Stimulated activated CD8-positive, alpha-beta memory T cell treated with anti-CD3 and anti-CD28 coated beads, Interleukin-4, amount 100 ng/mL, for 48 hours (primary cell): ENCODE results near the gene UAP1L1.

ENCODE experiments used
- DNase-seq: peaks from one replicate; pipeline ENCODE4 v3.0.0-alpha.2; 2020

UAP1L1 gene

DNA sequence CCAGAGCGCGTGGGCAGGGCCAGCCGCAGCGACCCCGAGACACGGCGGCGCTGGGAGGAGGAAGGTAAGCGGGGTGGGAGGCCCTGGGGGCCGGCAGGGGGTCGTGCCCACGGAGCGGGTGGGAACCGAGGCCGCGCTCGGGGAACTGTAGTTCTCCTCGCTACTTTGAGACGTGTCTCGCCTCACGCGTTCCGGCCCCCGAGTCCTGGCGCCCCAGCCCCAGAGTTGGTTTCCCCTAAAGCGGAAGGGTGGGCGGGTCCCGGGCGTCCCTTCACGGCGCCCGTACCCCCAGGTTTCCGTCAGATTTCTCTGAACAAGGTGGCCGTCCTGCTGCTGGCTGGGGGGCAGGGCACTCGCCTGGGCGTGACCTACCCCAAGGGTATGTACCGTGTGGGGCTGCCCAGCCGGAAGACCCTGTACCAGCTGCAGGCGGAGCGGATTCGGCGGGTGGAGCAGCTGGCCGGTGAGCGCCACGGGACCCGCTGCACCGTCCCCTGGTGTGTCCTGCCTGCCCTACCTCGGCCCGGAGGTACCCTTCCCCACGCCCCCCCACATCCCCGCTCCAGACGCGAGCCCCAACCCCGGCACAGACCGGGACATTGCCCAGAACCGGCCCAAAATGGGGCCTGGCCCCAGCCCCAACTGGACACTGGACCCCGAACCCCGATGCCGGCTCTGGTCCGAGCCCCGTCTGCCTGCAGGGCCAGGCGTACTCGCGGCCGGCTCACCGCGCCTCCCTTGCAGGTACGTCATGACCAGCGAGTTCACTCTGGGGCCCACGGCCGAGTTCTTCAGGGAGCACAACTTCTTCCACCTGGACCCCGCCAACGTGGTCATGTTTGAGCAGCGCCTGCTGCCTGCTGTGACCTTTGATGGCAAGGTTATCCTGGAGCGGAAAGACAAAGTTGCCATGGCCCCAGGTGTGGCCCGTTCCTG lies 709 bp downstream of the UAP1L1 start:
- peak; percentile 65 for DNase-seq

DNA sequence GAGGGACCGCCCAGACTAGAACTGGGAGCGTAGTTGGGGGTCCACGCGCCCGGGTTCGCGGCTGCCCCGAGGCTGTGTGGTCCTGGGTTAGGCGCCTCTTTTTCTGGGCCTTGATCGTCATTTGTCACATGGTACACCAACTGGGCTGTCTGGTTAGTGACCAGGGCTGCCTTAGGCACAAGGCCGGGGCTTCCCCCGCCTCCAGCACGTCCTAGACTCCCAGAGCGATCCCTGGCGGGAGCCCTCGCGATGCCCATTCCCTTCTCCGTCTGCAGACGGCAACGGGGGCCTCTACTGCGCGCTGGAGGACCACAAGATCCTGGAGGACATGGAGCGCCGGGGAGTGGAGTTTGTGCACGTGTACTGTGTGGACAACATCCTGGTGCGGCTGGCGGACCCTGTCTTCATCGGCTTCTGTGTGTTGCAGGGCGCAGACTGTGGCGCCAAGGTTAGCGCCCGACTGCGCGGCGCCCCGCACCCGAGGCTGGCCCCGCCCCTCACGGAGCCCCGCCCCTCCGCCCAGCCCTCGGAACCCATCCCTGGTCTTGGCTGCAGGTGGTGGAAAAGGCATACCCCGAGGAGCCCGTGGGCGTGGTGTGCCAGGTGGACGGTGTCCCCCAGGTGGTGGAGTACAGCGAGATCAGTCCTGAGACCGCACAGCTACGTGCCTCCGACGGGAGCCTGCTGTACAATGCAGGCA lies 1.5 kb downstream of the UAP1L1 start:
- no peak for DNase-seq

DNA sequence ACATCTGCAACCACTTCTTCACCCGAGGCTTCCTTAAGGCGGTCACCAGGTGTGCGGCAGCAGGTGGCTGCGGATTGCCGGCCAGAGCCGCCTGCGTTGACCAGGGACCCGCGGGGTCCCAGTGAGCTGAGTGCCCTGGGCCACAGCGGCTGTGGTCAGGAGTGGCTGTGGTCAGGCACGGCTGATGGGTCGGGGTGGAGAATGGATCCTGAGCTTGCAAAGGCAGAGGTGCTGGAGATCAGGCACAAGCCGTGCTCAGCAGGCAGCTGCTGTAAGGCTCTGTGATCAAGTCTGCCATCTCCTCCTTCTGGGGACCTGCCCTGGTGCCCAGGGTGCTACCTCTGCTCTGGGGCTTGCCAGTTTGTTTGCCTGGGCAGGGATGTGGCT lies 2.1 kb downstream of the UAP1L1 start:
- DNase-seq, result no peak

DNA sequence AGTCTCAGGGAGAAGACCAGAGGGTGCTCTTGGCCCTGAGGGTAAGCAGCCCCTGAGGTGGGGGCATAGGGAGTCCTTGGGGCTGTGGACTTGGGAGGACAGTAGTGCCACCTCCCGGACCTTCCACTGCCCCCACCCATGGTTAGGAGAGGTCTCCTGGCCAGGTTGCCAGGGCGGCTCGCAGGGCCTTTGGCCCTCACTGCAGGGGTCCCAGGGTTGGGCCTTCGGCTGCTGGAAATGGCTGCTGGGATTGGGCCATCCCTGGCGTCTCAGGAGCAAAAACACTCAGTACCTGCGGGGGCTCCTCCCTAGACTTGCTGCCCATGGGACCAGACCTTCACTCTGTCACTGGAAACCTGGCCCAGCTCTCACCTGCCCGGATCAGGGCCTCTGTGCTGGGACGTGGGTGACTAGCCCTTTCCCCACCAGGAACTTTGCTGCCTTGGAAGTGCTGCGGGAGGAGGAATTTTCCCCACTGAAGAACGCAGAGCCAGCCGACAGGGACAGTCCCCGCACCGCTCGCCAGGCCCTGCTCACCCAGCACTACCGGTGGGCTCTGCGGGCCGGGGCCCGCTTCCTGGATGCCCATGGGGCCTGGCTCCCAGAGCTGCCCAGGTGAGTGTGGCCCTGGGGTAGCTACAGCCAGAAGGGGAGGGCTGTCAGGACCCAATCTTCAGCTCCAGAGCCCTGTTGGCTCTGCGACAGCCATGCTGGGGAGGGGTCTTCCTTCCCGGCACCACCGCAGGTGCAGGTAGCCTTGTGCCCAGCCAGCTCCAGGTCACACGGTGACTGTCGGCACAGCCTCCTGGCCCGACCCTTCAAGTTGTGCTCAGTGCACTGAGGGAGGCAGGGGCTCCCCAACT lies 3.2 kb downstream of the UAP1L1 start:
- no peak for DNase-seq

DNA sequence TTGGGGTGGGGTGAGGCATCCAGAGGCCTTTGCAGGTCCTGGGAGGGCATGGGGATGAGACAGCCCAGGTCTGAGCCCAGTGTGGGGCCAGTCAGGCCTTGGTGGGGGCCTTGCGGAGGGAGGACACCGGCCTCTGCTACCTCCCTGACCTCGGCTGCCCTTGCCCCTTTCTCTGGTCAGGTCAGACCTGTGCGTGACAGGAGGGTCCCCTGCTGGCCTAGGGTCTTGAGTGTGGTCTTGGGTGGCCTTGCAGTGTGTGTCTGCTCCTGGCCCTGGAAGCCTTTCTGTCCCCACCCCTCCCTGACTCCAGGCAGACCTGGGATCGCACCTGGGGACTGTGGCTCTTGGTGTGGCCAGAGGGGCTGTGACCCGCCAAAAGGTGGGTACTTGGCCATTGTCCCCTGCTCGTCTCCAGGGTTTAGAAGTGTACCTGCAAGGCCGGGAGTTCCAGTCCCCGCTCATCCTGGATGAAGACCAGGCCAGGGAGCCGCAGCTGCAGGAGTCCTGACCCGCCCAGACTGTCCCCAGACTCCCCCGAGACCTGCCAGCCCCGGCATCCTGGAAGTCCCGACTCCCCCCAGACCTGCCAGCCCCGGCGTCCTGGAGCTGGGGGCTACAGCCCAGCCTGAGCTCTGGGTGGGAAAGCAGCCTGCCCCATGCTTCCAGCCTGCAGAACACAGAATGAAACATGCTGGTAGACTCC lies 5.1 kb downstream of the UAP1L1 start:
- DNase-seq, result no peak

DNA sequence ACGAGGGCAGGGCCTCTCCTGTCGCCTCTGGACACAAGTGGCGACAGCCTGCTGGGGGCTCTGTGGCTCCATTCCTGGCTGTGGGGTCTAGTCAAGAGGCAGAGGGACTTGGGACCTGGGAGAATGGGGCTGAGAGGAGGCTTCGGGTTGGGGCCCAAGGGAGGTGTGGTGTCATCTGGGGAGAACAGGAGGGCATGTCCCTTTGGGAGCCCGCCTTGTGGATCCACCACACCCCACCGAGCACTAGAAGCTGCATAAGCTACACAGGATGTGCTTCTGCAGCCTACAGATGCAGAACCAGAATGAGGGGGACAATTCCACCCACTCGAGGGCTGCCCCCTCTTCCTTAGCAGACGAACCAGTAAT lies 5.6 kb downstream of the UAP1L1 start:
- DNase-seq, result no peak

DNA sequence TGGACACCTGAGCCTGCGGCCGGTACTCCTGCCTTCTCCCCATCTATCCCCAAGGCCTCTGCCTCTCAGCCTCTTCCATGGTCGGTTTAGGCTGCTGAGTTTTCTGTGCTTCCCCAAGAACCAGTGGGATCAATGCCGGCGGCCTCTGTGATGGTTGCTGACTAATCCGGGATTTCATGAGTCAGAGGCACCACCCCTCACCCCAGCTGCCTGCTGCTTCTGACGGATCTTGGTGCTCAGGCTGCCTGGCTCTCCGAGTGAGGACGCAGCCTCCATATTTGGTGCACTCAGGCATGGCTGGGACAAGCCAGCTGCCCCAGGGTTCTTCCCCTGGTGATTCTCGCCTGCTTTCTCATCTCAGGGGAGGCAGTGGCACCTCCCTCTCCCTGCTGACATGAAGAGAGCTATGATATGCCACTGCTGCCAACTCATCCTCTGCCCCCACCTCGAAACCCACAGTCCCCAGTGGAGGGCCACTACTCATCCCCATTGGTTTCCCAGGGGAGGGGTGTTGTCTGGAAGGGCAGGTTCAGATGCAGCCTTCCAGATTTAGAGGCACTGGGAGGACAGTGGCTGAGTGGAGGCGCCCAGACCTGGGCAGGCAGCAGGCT lies 6.2 kb downstream of the UAP1L1 start:
- peak; percentile 55 for DNase-seq

DNA sequence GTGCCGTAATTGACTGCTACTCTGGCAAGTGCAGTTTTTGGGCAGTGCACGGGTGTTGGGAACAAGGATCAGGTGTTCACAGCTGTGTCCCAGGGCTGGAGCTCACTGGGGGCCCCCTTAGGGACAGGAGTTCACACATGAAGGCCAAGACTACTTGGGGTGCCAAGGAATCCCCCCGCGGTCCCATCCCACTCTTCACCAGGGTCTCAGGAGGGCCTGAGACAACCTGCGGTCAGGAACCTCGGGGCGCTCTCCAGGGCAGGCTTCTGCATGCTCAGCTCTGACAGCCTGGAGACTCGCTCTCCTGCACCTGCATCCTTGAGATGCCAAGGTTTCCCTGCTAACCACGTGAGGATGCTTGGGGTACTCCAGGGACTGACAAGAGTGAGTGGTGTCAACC lies 7.2 kb downstream of the UAP1L1 start:
- no peak for DNase-seq

DNA sequence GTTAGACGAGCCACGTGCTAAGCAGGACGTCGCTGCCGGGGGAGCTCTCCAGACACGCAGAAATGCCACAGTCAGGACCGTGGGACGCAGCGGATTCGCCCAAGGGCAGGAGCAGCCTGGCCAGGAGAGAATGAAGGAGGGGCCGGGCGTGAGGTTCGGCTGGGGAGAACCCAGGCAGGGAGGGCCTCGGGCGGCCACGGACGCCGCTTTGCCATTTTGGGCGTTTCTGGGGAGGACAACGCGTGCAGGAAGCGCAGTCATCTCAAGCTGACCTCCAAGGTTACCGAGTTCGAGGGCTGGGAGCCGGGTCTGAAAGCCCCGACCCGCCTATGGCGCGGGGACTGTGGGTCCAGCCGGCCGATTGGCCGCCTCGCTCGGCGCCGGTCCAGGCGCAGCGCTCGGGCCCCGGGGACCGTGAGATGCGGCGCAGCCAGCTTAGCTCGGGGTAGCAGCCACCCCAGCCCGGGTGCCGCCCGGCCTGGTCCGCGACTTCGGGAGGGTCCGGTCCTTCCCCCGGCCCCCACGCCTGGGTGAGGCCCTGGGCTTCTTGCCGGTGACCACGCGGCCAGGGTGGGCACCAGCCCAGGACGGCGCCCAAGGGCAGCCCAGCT lies 8.7 kb downstream of the UAP1L1 start:
- peak; percentile 64 for DNase-seq

DNA sequence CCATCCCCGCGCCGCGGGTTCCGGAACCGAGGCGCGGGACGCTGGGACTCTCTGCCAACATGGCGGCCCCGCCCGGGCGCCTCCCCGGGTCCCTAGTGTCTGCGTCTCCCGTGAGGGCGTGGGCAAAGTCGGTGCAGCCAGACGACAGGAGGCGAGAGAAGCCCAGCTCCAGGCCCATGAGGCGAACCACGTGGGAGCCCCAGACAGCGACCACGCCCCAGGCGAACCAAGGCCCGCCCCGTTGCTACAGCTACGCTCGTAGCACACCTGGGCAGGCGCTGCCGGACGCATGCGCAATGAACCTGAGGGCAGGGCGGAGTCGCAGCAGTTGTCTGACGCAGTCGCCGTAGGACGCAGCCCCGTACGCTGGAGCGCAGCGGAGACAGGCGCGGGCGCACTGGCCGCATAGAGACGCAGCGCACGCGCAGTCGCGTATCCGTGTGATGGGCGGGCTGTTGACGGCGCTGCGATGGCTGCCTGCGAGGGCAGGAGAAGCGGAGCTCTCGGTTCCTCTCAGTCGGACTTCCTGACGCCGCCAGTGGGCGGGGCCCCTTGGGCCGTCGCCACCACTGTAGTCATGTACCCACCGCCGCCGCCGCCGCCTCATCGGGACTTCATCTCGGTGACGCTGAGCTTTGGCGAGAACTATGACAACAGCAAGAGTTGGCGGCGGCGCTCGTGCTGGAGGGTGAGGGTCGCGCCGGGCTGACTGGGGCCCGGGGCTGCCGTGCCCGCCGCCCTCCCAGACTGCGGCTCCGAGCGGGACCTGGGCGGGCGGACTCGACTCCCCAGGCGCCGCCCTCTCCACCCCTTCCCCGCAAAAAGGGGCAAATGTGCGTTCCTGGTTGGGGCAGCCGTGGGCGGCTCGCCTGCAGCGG lies 9.5 kb downstream of the UAP1L1 start, which contains the start of gene MAN1B1:
Gene MAN1B1 (plus strand): TSS at position 455 of the 878 bp plus-strand sequence. CDS start 15 bp downstream, at position 470.
- DNase-seq, result peak; percentile 99

DNA sequence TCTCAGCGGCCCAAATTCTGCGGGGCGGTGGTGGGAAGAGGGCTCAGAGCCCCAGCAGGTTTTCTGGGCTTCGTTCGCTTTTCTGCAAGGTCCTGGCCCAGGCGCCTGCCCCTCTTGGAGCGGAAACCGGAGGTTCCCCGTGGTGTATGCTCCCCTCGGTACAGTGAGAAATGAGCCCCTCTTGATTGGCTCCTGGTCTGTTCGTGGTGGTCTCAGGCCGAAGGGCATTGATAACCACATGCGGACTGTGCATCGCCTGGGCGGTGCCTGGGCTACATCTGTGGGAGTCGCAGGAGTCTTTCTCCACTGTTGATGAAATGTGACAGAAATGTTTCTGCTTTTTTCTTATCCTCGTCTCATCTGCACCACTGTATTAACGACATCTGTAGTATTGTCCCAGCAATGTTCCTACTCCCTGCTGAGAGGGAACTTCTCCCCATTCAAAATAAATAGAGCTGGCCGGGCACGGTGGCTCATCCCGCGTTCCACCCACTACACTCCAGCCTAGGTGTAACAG lies 10.2 kb downstream of the UAP1L1 start:
- DNase-seq, result peak; percentile 60

DNA sequence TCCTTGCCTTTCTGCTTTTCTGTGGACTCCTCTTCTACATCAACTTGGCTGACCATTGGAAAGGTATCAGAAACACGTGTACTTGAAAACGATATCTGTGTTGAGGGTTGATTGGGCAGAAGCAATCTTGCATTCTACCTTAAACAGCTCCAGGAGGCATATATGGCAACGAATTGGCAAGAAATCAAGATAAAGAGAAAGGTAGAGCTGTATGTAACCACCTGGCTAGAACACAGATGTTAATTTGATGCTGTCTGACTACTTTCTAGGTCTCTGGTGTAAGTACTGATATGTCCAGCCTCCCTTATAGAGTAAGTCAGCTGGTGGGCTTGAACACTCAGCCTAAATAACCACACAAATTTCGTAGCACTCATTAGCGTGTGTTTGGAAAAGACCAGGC lies 10.8 kb downstream of the UAP1L1 start:
- DNase-seq, result no peak

DNA sequence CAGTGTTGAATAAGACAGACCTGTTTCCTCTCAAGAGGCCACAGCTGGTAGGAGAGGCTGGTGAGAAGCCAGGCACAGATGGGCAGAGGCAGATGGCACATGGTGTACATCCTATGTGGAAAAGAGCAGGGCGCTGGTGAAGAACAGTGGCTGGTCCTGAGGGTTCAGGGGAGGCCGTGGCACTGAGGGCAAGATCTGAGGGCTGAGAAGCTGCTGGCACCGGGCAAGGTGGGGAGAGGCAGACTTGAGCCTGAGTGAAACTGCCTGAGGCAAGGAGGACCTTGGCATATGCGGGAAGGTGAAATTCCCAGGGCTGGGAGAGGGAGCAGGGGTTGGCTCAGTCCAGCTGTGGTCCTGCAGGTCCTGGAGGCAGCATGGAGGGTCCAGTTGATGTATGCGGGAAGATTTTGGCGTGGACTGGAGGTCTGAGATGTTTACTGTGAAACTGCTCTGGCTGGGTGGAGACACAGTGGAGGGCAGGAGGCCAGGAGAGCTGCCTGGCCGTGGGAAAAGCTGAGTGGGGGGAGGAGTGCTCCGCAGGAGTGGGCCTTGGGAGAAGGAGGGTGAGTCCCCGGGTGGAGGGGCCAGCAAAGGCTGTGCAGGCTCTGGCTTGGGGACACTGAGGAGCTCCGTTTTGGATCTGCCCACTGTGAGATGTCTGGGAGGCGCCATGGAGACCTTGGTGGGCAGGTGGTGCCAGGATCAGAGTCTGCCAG lies 12.1 kb downstream of the UAP1L1 start:
- no peak for DNase-seq

DNA sequence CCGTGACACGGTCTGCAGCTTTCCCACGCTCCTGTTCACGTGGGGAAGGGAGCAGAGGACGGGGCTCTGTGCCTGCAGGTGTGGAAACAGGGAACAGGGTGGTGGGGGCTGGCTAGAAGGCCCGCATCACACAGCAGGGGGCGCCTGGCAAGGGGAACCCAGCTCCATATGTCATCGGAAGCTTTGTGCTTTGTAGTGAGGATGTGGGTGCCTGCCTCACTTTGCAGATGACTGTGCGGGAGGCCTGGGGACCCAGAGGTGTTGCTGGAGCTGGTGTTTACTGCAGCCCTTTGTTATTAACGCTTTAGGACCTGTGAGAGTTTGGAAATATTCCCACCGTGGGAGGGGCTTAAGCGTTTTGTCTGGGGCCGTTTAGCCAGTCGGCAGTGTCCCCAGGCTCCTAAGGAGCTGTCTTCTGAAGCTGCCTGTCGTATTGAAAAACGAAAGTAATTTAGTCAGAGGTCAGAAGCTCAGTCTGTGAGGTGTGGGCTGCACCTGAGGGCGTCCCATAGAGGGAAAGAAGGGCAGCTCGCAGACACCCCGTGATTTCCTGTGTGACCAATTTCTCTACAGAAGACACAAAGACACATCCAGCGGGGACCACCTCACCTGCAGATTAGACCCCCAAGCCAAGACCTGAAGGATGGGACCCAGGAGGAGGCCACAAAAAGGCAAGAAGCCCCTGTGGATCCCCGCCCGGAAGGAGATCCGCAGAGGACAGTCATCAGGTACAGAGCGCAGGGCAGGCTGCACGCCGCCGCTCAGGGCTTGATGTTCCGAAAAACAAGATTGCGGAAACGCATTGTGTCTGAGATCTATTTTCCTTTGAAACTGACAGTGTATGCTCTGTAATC lies 18.6 kb downstream of the UAP1L1 start:
- DNase-seq, result peak; percentile 88

DNA sequence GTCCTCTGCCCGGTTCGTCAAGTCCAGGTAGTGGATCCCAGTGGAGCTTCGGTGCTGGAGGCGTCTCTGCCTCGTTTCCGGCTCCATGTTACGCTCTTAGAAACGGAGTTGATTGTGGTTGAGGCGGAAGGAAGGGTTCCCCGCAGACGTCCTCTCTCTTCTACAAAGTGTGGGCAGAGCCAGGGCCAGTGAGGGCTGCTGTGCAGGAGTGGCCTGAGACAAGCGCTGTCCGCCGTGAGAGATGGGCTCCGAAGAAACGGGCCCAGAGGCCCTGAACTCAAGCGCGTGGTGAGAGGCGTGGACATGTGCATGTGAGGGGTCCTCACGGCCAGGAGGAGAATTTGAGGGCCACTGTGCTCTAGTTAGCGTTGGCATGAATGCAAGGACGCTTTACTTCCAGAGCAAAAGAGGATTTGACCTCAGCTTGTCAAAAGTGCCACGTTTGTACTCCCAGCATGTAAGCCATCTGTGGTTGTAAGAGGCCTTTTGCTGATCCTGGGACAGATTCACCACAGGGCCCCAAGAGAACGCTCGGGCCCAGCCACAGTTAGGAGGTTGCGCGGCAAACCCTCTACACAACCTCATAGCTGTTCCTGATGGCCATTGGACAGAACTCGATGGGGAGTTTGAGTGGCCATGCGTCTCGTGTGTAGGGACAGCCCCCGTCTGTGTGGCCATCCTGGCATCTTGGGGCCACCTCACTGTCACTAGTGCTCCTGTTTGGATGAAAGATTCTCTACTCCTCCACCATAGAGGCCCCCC lies 19.6 kb downstream of the UAP1L1 start:
- no peak for DNase-seq

DNA sequence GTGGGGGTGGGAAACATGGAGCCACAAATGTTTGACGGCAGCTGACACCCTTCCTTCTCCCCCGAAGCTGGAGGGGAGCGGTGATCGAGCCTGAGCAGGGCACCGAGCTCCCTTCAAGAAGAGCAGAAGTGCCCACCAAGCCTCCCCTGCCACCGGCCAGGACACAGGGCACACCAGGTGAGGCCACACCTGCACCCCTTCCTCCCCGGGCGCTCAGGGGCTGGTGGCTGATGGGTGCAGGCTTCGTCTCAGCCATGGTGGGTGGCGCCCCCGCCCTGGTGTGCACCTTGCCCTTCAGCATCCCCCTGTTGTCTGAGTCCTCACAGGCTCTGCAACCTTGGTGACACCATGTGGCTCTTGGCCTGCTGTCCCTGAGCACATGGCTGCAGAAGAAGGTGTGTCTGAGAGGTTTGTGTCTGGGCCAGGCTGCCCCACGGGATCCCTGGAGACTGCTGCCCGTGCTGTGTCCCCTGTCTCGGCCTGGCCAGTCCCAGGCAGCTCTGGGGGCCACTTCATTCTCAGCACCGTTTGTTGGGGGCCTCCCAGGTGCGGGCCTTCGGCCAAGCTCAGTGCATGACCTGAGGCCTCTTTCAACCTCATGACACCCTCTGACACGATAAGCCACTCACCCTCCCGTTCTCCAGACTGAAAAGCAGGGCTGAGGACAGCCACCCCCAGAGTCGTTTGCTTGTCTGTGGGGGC lies 20.6 kb downstream of the UAP1L1 start:
- DNase-seq, result no peak

DNA sequence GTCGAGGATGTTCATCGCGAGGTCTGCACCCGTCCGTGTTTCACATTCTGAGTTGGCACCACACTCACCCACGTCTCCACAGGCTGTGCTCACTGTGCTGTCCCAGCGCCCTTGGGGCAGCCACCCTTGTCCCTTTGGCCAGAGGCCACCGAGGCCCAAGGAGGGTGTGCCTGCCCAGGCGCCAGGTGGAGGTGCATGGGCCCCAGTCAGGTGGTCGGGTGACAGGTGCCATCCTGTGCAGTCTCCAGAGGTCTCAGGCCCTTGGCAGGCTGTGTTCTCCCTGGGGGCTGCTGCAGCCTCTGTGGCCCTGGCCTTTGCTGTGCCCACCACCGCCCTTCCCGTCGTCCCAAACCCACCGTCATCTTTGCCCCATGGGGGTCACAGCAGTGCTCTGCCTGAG lies 21.9 kb downstream of the UAP1L1 start:
- DNase-seq, result no peak
